HG02885 (cell line): ENCODE measurements around the gene KCNJ10.
"Not testable (repeated sequence)": the region's sequence is repeated elsewhere in the genome, so short reads cannot be mapped to it uniquely, and the experiment has no call there.

Source experiments
- ATAC-seq: cut with Tn5 transposase; IDR thresholded peaks from one replicate; pipeline ENCODE4 v1.9.1; 2021; ENCODE audit warnings: mild to moderate bottlenecking; ENCODE audit not compliant: unreplicated experiment, poor library complexity

KCNJ10 gene

DNA sequence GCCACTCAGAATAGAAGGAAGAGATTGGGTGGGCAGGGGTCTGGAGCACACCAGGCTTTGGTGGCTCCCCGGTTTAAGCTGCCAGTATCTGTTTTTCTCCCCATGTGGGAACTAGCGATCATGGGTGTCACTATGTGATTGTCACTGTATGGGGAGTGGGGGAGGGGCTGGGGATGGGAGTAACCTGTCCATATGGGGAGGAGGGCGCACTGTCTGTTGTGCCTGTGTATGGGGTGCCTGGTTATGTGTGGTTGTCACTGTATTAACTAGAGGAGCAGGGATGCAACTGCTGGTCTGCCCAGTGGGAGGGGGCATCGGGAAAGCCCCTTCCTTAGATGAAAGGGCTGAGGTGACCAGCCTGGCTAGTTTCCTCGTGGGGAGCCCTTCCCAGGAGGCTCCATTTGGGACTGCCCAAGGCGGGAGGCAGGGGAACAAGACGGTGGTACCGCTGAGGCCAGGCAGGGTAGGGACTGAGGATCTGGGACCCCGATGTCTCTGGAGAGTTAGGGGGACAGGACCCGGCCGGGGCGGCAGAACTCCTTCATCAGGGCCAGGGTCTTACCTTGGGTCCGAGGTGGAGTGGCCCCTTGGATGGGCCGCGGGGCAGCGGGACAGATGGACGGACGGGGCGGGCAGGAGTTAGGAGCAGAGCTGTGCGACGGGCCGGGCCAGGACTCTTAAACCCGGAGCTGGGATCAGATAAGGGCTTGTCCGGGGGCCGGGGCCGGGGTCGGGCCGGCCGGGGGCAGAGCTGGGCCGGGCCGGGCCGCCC is at the start of gene KCNJ10:
KCNJ10 (minus strand) TSS at position 701 of the 772 bp plus-strand sequence. CDS start 27,628 bp downstream, outside the sequence.
- no peak for ATAC-seq

DNA sequence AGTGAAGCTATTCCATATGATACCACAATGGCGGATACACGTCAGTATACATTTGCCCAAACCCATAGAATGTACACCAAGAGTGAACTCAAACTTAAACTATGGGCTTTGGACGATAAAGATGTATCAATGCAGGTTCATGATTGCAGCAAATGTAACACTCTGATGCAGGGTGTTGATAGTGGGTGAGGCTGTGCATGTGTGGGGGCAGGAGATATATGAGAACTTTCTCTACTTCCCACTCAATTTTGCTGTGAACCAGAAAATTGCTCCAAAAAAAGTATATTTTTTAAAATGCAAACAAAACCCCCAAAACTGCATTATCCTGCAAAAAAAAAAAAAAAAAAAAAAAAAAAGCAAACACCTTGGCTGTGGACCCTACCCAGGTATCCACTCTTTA is 49.0 kb upstream of the KCNJ10 start:
- ATAC-seq = no peak

DNA sequence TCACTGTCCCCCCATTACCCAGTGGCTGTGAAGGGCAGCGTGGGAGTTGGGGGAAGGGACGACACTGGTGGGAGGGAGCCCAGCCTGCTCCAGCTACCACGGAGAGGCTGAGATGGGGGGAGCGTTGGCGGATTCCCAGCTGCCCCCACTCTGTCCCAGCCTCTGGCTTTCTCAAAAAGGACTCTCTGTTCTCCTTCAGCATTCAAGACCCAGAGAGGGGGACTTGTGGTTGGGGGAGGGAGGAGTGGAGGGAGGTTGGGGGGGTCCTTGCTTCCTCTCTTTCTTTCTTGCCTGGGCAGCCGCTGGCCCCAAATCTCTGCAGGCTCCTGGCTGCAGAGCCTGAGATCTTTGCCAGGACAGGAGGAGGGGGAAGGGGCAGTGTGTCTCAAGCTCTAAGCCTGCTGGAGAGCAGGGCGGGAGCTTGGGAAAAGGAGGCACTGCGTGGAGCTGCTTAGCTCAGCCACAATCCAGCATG is 47.8 kb upstream of the KCNJ10 start:
- ATAC-seq = no peak

DNA sequence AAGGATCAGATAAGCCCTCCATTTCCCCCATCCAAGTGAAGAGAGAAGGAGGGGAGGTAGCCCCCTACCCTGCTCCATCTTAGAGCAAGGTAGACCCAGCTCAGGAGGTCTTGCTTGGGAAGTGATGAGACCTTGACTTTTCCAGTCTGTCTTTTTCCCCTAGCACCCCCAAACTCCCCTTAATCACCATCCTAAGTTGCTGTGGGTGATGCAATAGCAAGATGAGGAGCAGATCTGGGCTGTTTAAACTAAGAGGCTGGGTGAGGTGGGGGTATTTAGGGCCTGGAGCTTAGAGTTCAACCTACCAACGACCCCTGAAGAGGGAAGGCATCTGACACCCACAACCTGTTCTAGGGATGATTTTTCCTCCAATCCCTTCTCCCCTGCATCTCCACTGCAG is 47.3 kb upstream of the KCNJ10 start:
- ATAC-seq = no peak

DNA sequence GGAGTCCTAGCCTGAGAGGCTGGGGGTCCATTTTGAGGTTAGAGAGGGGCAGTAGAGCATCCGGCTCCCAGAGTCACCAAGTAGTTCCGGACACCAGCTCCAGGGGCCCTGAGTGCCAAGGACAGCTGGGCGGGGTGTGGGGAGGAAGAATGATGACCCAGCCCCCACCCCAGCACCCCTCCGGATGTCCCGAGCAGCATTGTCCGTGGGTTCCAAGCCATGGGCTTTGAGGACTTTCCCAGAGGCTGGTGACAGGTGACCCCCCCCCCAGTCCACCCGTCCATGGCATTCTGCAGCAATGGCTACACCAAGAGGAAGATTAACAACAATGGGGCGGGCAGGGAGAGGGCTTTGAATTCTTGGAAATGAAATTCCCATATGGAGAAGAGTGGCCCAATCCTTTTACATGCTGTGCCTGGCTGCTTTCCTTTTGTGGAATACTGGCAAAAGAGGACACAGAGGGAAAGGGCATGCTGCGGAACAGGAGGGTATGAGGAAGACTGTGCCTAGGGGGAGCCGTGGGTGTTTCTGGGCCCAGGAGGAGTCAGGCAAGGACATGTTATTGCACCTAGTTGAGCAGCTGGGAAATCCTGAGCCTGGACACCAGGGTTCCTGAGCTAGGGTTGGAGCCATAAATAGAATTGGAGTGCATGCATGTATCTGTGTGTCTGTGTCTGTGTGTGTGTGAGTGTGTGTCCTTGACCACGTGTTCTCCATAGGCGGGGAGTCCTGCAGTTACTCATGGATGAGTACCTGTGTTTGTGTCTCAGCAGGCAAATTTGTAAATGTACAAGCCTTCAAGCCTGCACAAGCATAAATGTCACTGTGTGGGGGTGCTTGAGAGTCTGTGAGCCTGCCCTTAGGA is 46.6 kb upstream of the KCNJ10 start:
- ATAC-seq = no peak

DNA sequence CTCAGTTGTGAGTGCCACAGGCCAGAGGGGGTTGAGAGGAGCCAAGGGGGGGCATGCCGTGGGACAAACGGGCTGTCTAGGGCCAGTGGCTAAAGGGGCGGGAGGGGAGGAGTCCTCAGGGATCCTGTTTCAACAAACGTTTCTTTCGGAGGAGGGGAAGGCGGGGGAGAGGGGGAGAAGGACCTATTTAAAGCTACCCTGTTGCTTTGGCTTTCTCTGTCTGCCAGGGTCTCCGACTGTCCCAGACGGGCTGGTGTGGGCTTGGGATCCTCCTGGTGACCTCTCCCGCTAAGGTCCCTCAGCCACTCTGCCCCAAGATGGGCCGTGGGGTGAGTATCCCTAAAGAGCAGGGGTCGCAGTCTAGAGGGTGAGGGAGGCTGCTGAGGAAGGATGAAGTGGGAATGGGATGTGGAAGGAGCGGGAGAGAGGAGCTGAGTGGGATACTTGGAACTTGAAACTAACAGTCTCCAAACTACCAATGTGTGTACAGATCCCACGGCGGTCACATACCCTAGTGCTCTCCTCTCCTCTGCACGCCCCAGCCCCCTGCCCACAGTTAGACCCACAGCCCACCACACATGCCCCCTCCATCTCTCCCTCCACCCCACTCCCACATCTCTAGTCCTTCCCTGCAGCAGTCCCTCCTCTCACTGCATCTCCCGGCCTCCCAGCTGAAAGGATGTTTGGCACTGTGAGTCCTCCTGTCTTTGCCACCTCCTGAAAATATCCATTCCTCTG is 45.8 kb upstream of the KCNJ10 start, which contains the start of gene ATP1A2:
ATP1A2 (plus strand) TSS at position 215 of the 738 bp plus-strand sequence; CDS start at position 318, 103 bp downstream.
- no peak for ATAC-seq

DNA sequence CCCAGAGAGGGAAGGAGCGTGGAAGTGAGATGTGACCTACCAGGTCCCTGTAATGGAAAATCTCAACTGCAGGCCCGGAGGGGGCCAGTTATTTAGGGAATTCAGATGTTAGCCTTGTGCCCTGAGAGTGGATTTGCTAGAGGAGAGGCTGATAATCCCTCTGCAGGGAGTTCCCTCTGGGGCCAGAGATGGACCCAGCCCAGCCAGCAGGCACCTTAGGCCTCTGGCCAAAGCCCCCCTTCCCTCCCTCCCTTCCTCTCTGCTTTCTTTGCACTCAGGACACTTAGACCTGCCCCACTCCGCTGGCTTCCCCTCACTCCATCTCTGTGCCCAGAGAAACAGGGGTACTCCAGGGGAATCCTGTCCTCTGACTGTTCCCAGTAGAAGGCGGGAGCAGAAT is 44.1 kb upstream of the KCNJ10 start:
- ATAC-seq = no peak

DNA sequence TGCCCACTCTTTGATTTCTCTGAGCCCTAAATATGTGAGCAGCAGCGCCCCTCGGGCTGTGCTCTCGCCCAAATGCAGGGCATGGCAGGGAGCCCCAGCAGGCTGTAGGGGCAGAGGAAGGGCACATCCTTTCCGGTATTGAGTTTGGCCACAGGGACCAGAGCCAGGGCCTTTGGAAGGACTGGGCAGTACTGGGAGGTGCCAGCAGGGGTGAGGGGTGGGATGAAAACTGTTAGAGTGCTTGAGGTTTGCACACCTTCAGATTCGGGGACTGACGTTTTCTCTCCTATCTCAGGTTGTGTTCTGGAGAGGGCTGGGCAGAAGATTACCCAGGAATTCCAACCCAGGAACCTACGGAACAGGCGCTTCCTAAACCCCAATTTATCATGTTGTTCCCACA is 43.4 kb upstream of the KCNJ10 start:
- ATAC-seq = no peak

DNA sequence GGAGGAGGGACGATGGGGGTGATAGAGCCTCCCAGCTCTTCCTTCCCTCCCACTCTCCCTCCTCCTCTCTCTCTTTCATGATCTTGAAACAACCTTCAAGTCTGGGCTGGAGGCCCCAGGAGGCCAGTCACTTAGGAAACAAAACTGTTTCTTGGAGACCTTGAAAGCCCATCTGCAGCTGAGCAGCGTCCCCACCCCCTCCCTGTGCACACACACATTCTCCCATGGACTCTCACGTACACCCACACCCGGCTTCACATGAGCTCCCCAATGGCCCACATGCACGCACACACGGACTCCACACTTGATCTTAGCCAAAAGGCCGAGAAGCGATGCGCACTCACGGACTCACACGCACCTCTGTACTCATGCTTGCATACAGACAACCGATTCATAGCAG is 42.4 kb upstream of the KCNJ10 start:
- no peak for ATAC-seq

DNA sequence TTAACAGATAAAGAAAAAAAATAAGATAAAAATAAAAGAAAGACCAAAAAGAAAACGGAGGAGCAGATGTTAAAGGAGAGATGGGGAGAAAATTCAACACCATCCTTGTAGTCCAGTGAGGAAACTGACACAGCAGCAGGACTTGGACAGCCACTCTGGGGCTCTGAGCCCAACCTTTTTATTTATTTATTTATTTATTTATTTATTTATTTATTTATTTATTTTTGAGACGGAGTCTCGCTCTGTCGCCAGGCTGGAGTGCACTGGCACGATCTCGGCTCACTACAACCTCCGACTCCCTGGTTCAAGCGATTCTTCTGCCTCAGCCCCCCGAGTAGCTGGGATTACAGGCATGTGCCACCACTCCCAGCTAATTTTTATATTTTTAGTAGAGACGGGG is 41.5 kb upstream of the KCNJ10 start:
- ATAC-seq = not testable (repeated sequence)

DNA sequence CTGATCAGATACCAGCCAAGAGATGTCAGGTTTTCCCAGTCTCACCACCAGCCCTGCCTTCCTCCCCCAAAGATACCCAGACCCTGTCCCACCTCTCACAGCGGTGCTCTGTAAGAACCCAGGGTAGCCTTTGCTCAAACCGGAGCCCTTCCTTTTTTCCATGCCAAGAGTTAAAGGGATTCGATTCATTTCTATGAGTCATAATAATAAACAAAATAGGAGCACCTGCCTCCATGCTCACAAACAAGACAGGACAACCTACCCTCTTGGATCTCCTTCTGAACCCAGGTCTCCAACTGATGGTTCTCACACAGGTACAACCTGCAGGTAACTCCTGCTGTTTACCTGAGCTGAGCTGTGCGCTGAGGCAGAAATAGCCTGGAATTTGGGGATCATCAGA is 39.7 kb upstream of the KCNJ10 start:
- ATAC-seq = no peak

DNA sequence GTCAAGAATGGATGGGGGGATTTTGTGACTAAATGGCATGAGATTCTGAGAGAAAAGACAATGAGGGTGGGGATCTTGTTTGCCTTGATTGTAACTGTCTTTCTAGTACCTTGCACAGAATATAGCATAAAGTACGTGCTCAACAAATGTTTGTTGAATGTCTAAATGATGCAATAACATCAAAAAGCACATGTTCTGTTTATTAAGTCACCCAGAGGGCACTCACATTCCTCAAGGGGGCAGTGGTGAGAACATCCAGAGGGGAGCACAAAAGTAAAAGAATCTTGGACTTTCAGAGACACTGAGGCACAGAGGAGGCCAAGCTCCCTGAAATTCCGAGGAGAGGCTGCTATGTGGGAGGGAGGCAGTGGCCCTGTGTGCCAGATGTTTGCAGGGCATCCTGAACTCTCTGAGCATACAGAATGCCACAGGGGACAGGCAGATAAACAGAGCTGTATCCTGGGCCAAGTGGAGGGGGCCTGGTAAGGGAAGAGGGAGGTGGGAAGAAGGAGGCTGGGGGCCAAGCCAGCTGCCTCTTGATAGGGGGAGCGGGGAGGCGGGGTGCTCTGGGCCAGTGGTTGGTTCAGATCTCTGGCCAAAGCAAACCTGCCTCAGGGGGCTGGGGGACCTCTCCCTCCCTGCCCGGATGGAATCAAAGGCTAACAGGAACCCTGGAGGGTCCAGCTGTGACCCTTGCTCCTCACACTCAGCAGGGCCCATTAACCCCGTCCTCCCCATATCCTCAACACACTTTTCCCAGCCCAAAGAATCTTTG is 39.1 kb upstream of the KCNJ10 start:
- ATAC-seq = no peak

DNA sequence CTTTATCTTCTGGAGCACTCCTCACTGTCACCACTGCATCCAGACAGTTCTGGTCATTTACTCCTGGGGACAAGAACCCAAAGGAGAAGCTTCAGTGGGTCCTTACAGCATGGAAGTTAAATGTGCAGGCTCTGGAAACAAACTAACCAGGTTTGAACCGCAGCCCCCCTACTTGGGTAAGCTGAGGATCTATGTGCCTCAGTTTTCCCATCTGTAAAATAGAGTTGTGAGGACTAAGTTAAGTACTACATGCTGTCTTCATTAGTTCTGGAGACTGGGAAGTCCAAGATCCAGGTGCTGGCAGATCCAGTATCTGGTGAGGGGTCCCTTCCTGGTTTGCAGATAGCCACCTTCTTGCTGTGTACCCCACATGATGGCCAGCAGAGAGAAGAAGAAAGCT is 37.6 kb upstream of the KCNJ10 start:
- no peak for ATAC-seq

DNA sequence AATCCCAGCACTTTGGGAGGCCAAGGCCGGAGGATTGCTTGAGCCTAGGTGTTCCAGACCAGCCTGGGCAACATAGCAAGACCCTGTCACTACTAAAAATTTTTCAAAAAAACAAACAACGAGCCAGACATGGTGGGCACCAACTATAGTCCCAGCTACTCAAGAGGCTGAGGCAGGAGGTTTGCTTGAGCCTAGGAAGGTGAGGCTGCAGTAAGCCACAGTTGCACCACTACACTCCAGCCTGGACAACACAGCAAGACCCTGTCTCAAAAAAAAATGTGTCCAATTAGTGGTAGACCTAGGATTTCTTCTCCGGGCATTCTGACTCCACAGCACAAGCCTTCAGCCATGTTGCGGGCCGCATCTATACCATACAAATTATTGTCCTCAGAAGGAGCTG is 35.2 kb upstream of the KCNJ10 start:
- no peak for ATAC-seq

DNA sequence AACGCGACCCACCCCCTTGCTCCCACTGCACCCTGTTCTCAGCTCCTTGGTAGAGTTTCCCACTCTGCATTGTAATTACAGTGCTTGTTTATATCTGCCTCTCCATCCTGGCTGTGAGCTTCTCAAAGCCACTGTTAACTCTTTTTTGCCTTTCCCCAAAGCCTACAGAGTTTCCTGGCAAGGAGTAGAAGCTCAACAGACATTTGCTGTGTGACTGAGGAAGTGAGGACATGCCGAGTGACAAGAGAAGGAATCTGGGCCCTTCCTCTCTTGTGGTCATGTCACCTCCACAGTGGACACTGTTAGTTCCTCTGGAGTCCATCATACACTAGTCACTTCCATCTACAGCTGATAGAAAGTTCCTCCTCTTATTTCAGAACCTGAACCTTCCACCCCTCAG is 34.5 kb upstream of the KCNJ10 start:
- ATAC-seq = no peak

DNA sequence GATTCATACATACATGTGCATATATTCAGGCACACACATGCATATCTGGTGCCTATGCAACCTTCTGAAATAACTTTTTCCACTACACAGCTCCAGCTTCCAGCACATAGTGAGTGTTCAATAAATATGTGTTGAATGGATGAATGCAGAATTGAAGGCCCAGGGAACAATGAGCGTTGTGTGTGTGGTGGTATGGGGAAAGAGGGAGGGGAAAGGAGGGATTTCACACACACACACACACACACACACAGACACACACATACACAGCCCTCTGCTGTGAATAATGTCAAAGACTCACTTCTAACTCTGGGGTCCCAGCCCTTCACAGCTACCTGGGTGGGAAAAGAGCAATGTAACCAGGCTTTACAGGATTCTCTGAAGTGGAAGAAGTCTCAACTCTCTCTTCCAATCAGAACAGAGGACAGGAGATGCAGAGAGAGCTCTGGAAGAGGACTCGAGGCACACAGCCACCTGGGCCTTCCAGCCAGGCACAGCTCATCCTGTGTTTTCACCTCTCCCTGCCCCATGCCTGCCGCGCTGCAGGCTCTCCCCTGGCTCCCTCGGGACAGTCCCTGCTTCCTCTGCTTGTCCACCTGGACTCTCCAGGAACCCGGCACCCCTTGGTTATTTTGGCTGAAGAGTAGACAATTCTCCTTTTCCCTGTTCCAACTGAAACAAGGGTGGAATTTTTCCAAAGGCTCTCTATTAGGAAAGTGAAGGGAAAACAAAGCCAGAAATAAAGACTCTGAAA is 33.9 kb upstream of the KCNJ10 start:
- ATAC-seq = no peak

DNA sequence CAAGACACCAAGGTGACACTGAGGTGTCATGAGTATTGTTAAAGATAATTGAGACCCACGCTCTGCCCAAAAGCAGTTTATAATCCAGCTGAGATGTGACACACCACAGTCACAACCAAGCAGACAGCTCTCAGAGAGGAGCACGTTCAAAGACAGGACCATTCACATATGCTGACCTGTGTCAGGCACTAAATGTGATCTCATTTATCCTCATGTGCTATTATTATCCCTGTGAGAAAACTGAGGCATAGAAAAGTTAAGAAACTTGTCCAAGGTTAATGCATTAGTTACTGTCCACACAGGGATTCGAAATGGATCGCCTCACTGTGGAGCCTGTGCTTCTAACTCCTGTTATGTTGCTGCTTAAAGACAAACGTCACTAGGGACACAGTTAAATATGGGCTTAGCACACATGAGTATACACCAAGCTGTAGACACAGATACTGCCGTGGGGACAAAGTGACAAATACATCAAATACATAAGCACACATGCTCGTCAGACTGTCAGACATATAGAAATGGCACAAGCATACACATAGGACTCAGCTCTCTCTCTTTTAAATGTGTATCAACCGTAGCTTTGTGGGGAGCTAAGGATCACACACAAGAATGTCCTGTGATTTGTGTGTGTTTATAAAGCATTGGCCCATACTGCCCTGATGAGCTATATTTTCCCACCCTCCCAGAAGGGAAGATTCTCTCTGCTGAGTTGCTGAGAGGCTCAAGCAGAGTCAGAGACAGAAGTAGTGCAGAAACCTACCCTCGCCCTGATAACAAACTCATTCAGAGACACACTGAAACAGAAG is 32.0 kb upstream of the KCNJ10 start:
- no peak for ATAC-seq

DNA sequence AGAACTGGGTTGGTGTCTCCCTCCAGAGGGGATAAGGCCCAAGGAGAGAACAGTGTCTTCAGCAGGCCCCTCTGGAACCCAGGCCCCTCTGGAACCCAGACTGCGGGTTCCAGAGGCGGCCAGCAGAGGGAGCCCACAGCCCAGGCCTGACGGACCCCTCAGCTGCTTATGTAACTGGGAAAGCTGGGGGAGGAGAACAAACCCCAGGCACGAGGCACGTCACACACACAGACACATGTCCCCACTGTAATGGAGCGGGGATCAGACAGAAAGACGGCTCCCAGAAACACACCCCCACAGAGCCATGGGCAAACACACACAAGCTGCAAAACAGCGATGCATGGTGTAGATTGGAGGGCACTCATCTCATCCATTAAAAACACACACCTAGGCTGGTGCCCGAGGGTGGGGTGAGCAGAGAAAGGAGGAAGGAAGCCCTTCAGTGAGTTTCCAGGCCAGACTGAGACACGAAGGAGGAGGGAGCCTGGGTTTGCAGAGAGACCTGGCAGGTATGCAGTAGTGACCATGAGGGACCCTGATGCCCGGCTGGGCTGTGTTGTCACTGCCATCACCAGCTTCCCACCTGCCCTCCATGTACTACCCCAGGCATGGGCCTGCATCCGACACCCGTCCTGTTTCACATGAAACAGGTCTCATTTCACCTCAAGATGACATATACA is 31.2 kb upstream of the KCNJ10 start:
- peak; percentile 34 for ATAC-seq
